ENCODE results near the gene PLPPR1.

Gene PLPPR1

GRCh38 chr9:101311191-101311590 is 282.7 kb downstream of the PLPPR1 start:
- H3K4me3 ChIP-seq = no peak overlapping the region
- no peak overlapping the region for H3K27ac ChIP-seq
- H3K27me3 ChIP-seq = no peaks in the 10 kb centered on the region
- no peak for TF ChIP-seq Cebpa-rat (IDR thresholded peaks at IDR 0.05)
- no peak overlapping the region for H3K4me2 ChIP-seq
- no peaks in the 10 kb centered on the region for H3K36me3 ChIP-seq
- H3K4me1 ChIP-seq = peaks cover 0 to 11% (median 9%) of the 10 kb centered on the region in 10 experiments; a peak in 16 of 20 replicates
- H4K20me1 ChIP-seq = no peaks in the 10 kb centered on the region; a peak in 1 of 22 replicates
- no peak overlapping the region for H3K9ac ChIP-seq
- no peaks in the 10 kb centered on the region for H3K9me3 ChIP-seq (replicated peaks in 1 of 11)

GRCh38 chr9:101311758-101312420 is 283.4 kb downstream of the PLPPR1 start:
- Histone ChIP-seq H3K36me3 (no peaks in the 10 kb centered on the region), H3K9ac (no peak overlapping the region), H3K4me3 (no peak overlapping the region), H3K9me3 (replicated peaks in 1 of 11) (no peaks in the 10 kb centered on the region), H4K20me1 (no peaks in the 10 kb centered on the region; a peak in 1 of 22 replicates), H3K4me1 (peaks cover 0 to 11% (median 9%) of the 10 kb centered on the region in 10 experiments; a peak in 16 of 20 replicates), H3K27me3 (0 out of 22 replicates have a peak, but pooled peaks cover 0 to 3% (median 0%) of the 10 kb centered on the region in 11 experiments), H3K4me2 (no peak overlapping the region), H3K27ac (no peak overlapping the region)
- no peak for TF ChIP-seq Cebpa-rat (IDR thresholded peaks at IDR 0.05)

GRCh38 chr9:101312661-101313060 is 284.1 kb downstream of the PLPPR1 start:
- Histone ChIP-seq H3K4me1 (peaks cover 0 to 11% (median 9%) of the 10 kb centered on the region in 10 experiments; a peak in 16 of 20 replicates), H3K4me2 (no peak overlapping the region), H3K27ac (no peak overlapping the region), H3K27me3 (0 out of 22 replicates have a peak, but pooled peaks cover 0 to 3% (median 0%) of the 10 kb centered on the region in 11 experiments), H3K9me3 (replicated peaks in 1 of 11) (no peaks in the 10 kb centered on the region), H3K36me3 (no peaks in the 10 kb centered on the region), H3K4me3 (no peak overlapping the region), H3K9ac (no peak overlapping the region), H4K20me1 (no peaks in the 10 kb centered on the region; a peak in 1 of 22 replicates)
- no peak for TF ChIP-seq Cebpa-rat (IDR thresholded peaks at IDR 0.05)

DNA sequence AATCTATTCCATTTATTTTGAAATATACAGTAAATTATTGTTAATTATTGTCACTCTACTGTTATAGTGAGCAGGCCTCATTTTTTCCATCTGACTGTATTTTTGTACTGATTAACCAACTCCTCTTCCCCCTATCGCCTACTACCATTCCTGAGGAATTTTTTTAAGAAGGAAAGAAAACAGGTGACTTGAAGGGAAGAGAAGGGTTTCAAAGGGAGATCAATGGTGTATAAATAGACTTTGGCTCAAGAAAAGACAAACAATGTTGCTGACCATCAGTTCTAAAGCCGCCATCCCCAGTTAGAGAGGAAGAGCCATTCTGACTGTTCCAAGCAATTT is 286.6 kb downstream of the PLPPR1 start:
- Histone ChIP-seq H3K4me2 (peak overlapping the region in 7 of 11 experiments; percentile 2 to 56 (median 37); a peak in 8 of 22 replicates), H3K36me3 (no peaks in the 10 kb centered on the region), H3K4me1 (peaks cover 0 to 11% (median 9%) of the 10 kb centered on the region in 10 experiments; a peak in 16 of 20 replicates), H3K27ac (no peak overlapping the region), H3K4me3 (no peak overlapping the region), H4K20me1 (no peaks in the 10 kb centered on the region; a peak in 1 of 22 replicates), H3K9me3 (replicated peaks in 1 of 11) (no peaks in the 10 kb centered on the region), H3K9ac (no peak overlapping the region), H3K27me3 (0 out of 22 replicates have a peak, but pooled peaks cover 0 to 3% (median 0%) of the 10 kb centered on the region in 11 experiments)
- TF ChIP-seq Cebpa-rat (IDR thresholded peaks at IDR 0.05) = no peak

DNA sequence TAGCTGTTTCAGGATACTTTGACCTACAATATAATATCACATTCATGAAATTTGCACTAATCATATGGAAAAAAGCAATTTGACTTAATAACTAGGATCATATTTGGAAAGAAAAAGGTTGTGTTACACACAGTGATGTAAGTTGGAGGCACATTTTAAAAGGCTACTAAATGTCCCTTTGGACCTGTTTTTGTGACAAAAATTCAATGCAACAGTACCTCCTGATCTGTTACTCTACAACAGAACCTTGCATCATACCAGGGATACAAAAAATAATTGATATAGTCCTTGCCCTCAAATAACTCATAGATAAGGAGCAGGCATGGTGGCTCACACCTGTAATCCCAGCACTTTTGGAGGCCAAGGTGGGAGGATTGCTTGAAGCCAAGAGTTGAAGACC is 289.2 kb downstream of the PLPPR1 start:
- no peak overlapping the region for H3K4me3 ChIP-seq
- H3K4me2 ChIP-seq = no peak overlapping the region
- no peak overlapping the region for H3K9ac ChIP-seq
- H3K4me1 ChIP-seq = peaks cover 0 to 11% (median 9%) of the 10 kb centered on the region in 10 experiments; a peak in 16 of 20 replicates
- no peak overlapping the region for H3K27ac ChIP-seq
- H3K9me3 ChIP-seq (replicated peaks in 1 of 11) = no peaks in the 10 kb centered on the region
- TF ChIP-seq Cebpa-rat (IDR thresholded peaks at IDR 0.05) = no peak
- H4K20me1 ChIP-seq = no peaks in the 10 kb centered on the region; a peak in 1 of 22 replicates
- H3K27me3 ChIP-seq = 0 out of 22 replicates have a peak, but pooled peaks cover 0 to 3% (median 0%) of the 10 kb centered on the region in 11 experiments
- no peaks in the 10 kb centered on the region for H3K36me3 ChIP-seq

DNA sequence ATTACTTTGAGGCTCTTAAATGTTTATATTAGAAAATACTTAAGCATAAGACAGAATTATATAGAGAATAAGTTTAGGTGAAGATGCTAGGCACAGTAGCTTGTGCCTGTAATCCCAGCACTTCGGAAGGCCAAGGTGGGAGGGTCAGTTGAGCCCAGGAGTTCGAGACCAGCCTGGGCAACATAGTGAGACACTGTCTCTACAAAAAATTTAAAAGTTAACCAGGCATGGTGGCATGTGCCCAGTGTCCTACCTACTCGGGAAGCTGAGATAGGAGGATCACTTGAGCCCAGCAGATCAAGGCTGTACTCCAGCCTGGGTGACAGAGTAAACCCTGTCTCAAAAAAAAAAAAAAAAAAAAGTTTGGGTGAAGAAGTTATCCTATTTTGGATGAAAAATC is 294.6 kb downstream of the PLPPR1 start:
- H3K9me3 ChIP-seq (replicated peaks in 1 of 11) = peaks cover 7 to 21% (median 13%) of the 10 kb centered on the region in 11 experiments; a peak in 20 of 22 replicates
- no peak overlapping the region for H3K4me2 ChIP-seq
- H3K27ac ChIP-seq = no peak overlapping the region
- no peaks in the 10 kb centered on the region for H3K4me1 ChIP-seq
- no peak overlapping the region for H3K4me3 ChIP-seq
- H3K9ac ChIP-seq = no peak overlapping the region
- no peaks in the 10 kb centered on the region for H3K27me3 ChIP-seq
- TF ChIP-seq Cebpa-rat (IDR thresholded peaks at IDR 0.05) = no peak
- H4K20me1 ChIP-seq = no peaks in the 10 kb centered on the region
- no peaks in the 10 kb centered on the region for H3K36me3 ChIP-seq

DNA sequence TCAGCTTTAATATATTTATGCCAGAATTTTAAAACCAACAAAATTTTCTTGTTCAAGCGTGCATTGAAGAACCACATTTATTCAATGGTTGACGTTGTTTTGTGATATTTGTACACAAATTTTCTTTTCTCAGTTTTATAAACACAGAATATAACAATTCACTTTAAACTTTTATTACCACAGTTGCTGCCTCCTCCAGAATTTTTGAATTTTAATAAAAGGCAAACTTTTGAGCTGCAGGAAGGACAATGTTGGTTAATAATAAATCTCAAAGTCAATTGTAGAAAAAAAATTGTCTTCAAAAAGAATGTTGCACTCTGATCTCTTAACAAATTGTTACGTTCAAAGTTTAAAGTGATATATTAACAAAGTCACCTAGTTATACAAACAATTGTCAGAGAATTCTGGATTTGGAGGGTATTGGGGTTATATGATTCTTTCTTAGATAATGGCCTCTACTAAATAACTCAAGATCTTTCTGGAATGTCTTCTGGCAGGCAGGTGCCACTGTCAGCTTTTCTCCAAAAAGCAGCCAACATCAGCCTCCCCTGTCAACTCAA is 295.8 kb downstream of the PLPPR1 start:
- no peak overlapping the region for H3K4me2 ChIP-seq
- H3K27me3 ChIP-seq = no peaks in the 10 kb centered on the region
- no peak for TF ChIP-seq Cebpa-rat (IDR thresholded peaks at IDR 0.05)
- H3K9ac ChIP-seq = no peak overlapping the region
- H4K20me1 ChIP-seq = no peaks in the 10 kb centered on the region
- no peaks in the 10 kb centered on the region for H3K36me3 ChIP-seq
- H3K4me3 ChIP-seq = no peak overlapping the region
- H3K4me1 ChIP-seq = no peaks in the 10 kb centered on the region
- H3K27ac ChIP-seq = no peak overlapping the region
- peaks cover 7 to 26% (median 14%) of the 10 kb centered on the region in 11 experiments; a peak in 20 of 22 replicates for H3K9me3 ChIP-seq (replicated peaks in 1 of 11)

GRCh38 chr9:101325053-101325452 is 296.5 kb downstream of the PLPPR1 start:
- Histone ChIP-seq H3K4me2 (no peak overlapping the region), H3K36me3 (no peaks in the 10 kb centered on the region), H4K20me1 (no peaks in the 10 kb centered on the region), H3K27ac (no peak overlapping the region), H3K4me3 (no peak overlapping the region), H3K27me3 (no peaks in the 10 kb centered on the region), H3K9ac (no peak overlapping the region), H3K4me1 (no peaks in the 10 kb centered on the region), H3K9me3 (replicated peaks in 1 of 11) (peaks cover 7 to 26% (median 14%) of the 10 kb centered on the region in 11 experiments; a peak in 20 of 22 replicates)
- TF ChIP-seq Cebpa-rat (IDR thresholded peaks at IDR 0.05) = no peak

- Histone ChIP-seq H3K4me3 (no peak overlapping the region), H3K27ac (no peak overlapping the region), H3K27me3 (no peaks in the 10 kb centered on the region), H3K9me3 (replicated peaks in 1 of 11) (peaks cover 7 to 26% (median 14%) of the 10 kb centered on the region in 11 experiments; a peak in 20 of 22 replicates), H3K4me1 (no peaks in the 10 kb centered on the region), H3K9ac (no peak overlapping the region), H3K4me2 (no peak overlapping the region), H4K20me1 (no peaks in the 10 kb centered on the region), H3K36me3 (no peaks in the 10 kb centered on the region)
- no peak for TF ChIP-seq Cebpa-rat (IDR thresholded peaks at IDR 0.05)
These were observed 297.5 kb downstream of the PLPPR1 start for GRCh38 chr9:101326035-101326434.

All from BLaER1 treated with 17β-estradiol and CSF1 and Interleukin-3, amounts not matched to agents 10 nM and 100 nM (cell line).